Inflammatory macrophage treated with lipopolysaccharide for 1 hour (primary cell): ENCODE results near the gene PTPRD.

Source experiments
- DNase-seq, 2 donors: peaks; one replicate each; pipeline ENCODE4 v3.0.0-alpha.2; 2020 to 2022

The PTPRD gene

DNA sequence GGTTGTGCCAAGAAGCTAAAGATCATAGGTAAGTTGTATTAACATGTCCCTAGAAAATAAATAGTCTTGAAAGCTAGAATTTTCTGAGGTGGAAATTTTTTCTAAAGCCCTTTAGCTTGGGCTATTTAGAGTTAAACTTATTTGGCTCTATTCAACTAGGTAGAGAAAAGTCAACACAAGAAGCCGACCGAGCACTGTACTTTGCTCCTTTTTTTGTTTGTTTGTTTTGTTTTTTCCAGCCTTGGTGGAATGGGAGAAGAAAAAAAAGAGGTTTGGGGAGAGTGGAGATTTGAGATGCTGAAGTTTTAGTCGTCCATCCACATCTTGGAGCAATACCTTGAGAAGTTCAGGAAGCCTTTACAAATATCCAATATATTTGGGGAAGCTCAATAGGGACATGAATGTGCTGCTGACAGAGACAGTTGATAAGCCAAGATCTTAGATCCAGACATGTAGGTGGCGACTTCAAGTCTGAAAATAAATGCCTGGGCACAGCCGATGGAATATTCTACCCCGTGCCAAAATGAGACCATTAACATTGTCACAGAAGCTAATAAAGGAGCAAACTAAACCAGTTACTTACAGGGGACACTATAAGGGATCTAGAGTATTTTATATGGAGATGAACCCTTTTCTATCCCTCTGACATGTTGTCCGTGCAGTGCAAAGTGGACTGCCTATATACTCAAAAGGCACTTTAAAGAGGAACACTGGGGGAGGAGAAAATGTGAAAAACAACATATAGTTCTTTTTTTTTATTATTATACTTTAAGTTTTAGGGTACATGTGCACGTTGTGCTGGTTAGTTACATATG, 466.1 kb downstream of the PTPRD start:
- no peak for DNase-seq

DNA sequence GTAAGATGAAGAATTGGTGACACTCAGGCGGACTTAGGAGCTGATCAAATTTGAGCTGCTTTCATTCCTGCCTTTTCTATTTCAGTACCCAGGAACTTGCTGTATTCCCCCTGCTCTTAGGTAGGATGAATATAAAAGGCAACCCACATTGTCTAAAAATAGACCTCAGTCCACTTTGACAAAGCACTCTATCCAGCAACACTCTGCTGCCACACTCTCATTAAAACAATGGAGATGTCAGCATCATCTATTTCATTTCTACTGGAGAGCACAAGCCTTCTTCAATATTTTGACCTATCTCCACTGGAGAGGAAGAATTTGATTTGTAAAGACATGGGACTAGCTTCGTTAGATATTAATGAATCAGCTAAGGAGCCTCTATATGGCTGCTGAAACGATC, 468.4 kb downstream of the PTPRD start:
- DNase-seq, result no peak

DNA sequence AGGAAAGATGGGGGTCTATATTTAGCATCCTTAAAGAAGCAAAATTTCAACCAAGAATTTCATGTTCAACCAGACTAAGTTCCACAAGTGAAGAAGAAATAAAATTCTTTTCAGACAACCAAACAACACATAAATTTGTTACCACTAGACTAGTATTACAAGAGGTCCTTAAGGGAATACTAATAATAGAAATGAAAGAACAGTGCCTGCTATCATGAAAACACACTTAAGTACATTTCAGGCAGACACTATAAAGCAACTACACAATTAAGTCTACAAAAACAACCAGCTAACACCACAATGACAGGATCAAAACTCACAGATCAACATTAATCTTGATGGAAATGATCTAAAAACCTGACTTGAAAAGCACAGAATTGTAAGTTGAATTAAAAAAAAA, 477.2 kb downstream of the PTPRD start:
- no peak for DNase-seq

DNA sequence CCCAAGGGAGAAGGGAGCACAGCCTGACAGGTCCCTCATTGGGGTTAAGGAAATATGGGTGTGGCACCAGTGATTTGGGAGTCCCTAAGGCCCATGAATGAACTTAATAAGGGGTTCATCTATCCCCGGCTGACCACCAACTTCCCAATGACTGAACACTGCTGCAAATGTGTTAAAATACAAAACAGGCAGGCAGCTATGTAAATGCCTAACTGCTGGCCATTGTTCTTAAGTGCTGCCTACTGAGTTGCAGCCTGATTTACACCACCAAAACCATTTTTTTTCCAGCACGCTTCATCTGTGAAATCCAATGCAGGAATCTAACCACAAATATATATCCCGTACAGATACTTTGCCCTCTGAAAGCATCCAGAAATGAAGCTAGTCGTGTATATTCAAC, 478.5 kb downstream of the PTPRD start:
- DNase-seq, result no peak

DNA sequence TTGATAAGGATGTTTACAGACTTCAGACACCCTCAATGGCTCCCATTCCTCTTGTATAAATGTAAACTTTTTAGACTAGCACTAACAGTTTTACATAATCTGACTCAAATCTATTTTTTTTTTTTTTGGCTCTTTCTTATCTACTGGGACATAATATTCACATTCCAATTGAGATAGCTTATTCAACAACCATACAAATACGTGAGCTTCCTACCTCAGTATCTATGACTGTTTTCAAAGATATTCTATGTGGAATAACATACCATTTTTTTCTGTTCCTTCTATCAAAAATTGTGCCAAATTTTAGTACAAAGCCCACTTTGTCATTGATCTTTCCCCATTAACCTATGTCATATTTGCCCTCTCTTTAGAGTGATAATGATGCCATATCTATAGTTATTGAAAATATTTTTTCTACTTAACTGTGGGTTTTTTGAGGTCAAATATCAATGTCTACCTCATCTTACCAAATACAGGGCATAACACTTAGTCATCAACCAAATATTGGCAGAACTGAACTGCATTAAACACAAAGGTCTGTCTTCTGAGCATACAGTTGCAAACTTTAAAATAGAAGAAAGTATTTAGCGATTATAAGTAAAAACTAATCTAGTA, 482.6 kb downstream of the PTPRD start:
- DNase-seq, result no peak

DNA sequence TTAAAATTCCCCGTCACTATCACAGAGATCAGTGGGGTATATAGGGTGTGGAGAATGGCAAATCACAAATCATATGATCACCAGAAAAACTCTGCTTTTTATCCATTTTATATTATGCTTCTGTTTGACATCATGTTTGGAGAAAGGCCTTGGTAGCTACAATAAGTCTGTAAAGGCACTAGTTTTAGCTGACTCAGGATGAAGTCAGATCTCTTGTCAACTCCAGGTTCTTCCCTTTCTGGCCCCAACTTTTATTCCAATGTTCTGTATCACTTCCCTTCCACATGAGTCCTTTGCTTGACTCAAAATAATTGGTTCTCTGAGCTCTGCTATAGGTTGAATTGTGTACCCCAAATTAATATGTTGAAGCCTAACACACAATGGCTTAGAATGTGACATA, 484.9 kb downstream of the PTPRD start:
- no peak for DNase-seq

DNA sequence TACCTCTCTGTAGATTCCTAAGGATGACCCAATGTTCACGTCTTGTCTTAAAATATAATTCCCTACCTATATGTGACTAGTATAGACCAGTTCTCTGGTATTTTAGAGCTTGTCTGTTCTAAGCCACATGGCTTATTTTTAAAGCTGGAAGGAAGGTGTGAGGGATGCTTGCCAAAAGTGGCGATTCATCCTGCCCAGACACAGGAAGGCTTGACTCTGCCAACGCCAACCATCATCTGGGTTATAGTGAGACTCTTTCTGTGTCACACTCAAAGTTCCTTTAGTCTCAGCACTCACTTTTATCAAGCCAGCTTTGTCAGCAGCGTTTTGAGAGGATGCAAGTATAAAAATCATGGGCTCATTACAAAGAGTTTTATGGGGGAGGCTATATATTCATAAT, 500.0 kb downstream of the PTPRD start:
- no peak for DNase-seq

DNA sequence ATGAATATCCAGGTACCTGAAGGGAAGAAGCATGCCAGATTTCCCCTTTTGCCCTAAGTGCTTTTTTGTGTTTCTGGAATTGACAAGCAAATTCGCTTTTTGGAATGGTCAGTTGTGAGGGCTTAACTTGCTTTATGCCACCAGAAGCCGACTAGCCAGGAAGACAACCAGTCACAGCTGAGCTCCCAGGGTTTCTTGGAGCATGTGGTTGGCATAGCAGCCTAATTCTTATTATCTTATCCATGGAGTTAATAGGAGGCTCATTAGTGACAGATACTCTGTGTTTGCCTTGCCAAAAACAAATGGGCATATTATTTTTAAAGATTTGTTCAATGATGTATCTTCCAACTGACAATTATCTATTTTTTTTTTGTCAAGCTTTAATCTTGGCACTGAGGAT, 500.7 kb downstream of the PTPRD start:
- DNase-seq, result no peak

DNA sequence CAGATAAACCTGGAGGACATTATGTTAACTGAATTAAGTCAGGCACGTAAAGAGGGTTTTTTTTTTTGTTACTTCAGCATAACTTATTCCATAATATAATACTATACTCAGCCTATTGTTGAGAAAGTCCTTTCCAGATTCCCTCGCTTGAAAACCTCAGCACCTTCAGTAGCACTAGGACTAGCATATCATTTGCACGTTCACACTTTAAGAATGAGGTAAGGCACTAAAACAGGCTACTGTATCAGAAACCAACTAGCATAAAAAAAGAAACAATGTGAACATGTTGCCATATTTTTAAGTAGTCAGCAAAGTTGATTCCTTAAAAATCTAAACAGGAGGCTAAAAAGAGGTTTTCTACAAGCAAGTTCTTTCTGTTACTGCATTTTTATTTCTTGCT, 504.0 kb downstream of the PTPRD start:
- DNase-seq, result no peak

DNA sequence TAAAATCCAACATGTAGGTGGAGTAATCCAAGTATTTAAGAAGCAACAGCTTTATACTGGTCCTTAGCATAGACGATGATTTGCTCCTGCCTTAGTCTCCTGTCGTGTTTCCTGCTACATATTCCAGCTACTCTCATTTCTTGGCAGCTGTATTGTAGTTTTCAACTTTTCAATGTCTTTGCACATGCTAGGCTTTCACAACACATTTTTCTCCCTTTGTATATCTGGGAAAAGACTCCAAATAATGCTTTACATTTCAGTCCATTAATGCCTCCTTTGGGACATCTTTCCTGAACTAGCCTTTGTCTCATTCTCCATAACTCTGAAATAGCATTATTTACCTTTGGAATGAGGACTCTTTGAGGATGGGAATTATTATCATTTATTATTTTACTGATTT, 508.0 kb downstream of the PTPRD start:
- DNase-seq, result no peak

DNA sequence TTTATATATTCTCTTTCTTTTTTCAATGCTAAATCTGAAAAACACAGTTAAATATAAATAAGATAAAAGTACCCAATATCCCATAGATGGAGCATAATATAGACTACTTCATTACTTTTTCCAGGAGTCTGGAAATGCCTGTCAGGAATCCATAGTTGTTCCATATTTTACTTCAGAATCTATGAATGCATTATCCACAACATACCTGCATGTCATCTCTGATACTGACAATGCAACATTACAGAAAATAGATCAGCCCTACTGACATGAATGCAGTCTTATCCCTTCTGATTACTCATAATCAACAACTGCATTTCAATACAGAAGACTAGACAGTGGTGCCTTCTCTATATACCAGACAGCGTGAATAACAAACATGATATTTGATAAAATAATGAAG, 517.6 kb downstream of the PTPRD start:
- no peak for DNase-seq

DNA sequence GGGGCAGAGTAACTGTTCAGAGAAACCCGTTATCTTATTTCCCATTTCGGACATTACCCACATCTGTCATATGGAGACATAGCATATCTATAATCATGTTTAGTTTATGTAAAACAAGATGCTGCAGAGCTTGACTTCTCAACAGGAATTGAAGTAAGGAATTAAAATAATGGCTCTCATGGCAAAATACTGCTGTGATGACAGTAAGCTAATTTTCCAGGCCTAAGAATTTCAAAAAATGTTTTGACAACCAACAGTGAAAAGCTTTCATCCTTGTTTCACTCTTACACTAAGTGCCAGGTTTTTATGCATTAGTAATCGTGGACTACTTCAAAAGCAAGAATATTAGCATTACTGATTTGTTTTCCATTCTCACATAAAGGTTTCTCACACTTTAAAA, 518.2 kb downstream of the PTPRD start:
- DNase-seq, result no peak

DNA sequence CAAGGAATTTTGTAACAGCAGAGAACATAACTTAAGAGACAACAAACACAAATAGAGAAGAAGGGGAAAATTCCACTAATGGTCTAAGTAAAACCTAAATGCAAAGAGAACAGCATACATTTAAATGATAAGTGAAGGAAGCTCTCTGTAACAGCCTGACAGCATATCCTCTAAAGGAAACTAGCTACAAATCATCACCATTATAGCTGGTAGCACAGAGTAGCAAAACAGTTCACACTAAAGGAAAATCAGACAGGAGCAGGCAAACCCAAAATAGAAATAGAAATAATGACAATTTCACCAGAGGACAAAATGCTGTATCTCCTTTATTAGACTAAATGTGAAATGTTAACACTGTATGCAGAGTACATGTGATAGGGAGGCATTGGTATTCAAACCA, 532.8 kb downstream of the PTPRD start:
- no peak for DNase-seq

DNA sequence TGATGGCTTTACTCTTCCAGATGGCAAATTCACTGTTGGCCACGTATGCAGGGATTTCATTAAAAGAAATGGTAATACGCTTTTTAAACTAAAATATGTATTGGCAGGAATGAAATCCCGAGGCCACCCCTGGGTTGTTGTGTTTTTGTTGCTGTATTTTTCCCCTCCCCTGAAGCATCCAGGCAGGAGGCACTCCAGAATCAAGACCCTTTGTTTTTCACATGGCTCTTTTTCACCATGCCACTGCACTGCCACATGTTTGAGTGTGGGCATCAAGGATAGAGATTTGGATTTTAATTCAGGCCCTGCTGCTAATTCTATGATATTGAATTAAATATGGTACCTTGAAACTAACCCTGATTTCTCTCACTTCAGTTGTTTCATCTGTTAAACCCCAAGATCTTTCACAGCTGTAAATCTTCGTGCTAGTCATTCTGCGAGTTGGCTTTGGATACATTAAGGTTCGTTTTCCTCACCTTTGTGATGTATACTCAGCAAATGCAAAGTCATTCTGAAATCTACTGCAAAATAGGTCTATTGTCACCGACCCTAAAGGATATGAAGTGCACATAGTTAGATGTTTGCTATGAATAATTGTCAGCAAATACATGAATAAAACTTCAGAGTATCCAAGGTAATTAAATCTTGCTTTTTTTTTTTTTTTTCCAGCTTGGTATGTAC, 533.4 kb downstream of the PTPRD start:
- DNase-seq, result no peak

DNA sequence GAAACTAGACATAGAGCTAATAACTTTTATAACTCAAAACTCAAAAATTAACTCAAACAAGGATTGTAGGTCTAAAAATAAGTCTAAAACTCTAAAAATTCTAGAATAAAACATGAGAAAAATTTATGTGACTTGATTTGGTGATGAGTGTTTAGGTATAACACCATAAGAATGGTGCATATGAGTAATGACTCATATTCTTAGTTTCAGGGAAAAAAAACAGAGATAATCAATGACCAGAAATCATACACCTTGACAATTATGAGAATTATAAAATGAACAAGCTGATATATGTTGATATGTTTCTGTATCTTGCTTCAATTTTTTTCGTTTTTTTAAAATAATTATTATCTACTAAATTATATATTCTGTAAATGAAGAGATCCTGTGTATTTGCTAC, 541.2 kb downstream of the PTPRD start:
- no peak for DNase-seq

DNA sequence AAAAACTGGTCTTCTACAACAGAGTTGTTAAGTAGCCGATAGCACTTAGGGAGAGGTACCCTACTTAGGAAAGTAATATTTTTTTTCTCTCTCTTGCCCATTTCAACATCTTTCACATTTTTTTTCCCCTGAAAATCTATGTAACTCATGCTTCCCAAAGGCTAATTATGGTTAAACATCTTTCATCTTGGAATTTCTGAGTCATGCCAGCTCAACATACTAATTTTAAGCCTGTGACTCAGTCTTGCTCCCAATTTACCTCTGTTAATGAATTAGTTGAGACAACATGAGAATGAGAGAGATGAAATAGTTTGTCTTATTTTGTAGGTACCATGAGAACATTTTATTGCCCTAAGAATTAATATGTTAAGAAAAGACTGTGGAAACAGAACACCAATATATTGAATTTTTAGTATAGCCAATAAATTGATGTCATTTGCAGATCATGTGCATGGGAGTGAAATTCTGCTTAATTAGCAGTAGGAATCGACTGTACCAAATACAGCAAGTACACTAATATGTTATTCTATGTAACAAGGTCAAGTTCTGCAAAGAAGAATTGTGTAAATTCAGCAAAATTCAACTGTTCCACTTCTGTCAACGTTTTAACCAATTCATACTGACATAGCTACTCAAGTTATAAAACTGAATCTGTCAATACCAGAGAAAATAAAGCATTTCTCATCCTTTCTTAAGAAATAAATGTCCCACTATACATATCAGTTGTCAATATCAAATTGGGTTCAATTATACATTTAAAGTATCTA, 550.0 kb downstream of the PTPRD start:
- DNase-seq, result no peak

DNA sequence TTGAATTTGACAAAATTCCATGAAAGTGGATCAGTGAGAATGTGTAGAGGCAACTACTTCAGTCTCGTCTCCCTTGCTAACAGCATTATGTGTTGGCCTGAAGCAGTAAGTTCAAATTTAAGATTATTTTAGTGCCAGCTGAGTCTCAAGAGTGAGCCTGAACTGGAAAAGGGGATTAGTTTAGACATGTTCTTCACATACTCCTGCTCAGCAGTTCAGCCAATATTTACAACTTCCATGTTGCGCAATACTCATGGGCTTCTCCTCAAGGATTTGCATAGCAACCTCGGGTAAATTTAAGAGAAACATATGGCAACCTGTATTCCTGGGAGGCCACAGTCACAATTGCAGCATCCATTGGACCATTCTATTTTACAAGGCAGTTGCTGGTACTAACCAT, 553.8 kb downstream of the PTPRD start:
- DNase-seq, result no peak

DNA sequence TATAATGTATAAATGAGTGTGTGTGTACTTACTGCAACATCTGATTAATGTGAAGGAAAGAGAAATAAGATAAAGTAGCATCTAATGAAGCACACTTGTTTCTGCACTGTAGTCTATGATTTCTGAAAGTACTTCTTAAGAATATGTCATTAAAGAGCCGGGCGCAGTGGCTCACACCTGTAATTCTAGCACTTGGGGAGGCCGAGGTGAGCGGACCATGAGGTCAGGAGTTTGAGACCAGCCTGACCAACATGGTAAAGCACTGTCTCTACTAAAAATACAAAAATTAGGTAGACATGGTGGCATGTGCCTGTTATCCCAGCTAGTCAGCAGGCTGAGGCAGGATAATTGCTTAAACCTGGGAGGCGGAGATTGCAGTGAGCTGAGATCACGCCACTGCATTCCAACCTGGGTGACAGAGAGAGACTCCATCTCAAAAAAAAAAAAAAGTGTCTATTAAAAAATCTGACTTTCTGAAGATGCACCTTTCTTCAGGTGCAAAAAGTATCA, 556.9 kb downstream of the PTPRD start:
- no peak for DNase-seq

DNA sequence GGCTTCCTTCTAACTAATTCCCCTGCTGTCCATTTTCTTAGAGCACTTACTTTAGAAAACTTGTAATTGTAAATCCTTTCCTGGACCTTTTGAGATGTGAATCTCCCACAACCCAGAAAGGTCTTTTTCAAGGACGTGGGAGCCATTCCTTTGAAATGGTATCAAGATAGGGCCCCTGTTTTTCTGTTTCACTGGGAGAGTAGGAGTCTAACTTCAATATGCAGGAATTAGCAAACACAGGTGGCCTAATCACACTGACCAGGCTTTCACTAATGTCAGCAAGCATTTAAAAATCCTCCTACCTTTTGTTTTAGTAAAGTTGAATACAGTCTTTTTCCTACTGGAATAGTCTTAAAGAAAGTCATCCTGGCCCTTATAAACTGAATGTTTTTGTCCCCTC, 558.3 kb downstream of the PTPRD start:
- DNase-seq, result no peak

DNA sequence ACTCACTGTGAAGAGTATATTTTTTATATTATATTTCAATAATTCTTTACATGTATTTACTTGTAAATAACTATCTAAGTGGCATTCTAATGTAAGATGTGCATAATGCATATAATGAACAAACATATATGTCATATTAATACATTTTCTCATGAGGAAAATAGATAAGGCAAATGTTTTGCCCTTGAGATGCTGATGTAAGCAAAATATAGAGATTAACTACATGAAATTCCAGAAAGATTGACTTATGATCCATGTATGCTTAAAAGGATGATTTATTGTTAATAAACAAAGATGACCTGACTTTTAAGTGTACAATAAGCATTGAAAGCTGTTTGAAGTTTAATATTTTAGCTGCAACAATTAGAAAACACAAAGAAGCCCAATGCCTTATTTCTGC, 559.9 kb downstream of the PTPRD start:
- DNase-seq, result no peak

DNA sequence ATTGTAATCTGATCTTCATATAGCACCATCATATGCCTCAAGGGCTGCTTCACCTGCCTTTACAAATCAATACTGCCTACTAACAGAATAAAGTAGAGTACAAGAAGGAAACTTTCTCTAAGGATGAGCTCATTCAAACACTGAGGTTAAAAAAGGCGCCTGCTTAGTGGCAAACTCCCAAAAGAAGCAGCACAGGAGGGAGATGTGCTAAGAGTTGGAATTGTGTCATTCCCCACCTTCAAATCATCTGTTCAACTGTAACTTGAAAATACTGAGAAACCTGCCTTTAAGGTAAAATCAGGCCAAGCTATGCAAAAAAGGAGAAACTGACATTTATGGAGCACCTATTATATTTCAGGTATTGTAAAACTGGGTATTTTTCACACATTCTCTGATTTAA, 560.6 kb downstream of the PTPRD start:
- no peak for DNase-seq

DNA sequence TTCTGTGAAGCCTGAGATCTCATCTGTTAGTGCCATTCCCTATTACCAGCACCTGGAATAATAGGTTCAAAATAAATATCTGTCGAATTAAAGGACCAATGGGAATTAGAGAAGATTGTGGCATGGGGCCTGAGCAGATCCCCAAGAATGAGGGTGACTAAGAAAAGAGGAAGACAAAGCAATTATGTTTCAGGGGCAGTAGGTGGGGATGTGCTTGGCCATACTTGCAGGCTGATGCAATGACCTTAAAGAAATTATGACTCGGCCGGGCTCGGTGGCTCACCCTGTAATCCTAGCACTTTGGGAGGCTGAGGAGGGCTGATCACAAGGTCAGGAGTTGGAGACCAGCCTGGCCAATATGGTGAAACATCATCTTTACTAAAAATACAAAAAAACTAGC, 562.8 kb downstream of the PTPRD start:
- no peak for DNase-seq

DNA sequence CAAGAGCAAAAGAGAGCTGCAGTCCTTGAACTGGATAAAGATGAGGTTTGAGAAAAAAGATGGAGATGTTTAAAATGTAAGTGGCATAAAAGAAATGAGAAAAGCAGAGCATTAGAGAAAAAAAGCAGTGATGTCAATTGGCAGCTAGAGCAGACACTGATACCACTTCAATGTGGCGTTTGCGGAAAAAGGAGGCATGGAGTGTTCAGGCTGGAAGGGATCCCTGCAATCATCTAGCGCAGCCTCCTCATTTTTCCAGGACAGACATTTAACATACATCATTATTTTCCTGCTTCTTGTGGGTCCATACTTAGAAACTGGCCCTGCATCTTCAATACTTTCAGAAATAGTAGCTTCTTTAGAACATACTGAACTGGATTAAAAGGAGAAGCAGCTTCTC, 563.8 kb downstream of the PTPRD start:
- no peak for DNase-seq
